ENCODE results near the gene BRD8.
"Not testable (repeated sequence)": the region's sequence is repeated elsewhere in the genome, so short reads cannot be mapped to it uniquely, and the experiment has no call there.

The BRD8 gene

DNA sequence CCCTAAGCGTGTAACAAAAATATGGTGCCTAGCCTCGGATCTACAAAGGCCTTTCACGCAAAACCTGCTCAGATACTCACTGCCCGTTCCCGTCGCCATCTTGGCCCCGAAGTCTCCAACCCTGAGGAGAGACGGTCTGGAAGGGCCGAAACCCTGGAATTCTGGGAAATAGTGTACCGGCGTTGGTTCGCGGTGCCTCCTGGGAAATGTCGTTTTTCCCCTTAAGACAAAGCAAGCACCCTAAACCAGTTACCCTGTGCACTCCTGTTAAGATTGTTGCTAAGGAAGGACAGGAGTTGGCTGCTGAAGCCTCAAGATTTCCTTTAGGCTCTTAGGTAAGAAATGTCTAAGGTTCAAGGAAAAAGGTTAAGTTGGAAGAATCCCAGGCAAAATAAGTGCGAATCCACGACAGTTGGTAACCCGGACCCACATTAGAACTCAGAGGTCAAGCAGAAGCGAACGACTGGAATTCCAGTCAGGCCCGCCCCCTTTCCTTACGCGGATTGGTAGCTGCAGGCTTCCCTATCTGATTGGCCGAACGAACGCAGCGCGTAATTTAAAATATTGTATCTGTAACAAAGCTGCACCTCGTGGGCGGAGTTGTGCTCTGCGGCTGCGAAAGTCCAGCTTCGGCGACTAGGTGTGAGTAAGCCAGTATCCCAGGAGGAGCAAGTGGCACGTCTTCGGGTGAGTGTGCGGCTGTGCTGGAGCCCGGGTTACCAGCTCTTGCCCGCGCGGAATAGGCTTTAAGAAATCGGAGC is at the start of gene BRD8, which contains the start of gene KIF20A:
Gene BRD8 (minus strand): TSS at position 115 of the 761 bp plus-strand sequence. CDS start 16 bp downstream, at position 99.
Gene KIF20A (plus strand): TSS at position 597 of the 761 bp plus-strand sequence. CDS start 569 bp downstream, outside the sequence.
- peak; percentile 71 to 81 for DNase-seq (ENCODE audit: low read depth in 2 of 2, low spot score in 1 of 2)

GRCh38 chr5:138226910-138227309 is 48.5 kb upstream of the BRD8 start:
- no peak for DNase-seq (ENCODE audit: low read depth in 2 of 2, low spot score in 1 of 2)

DNA sequence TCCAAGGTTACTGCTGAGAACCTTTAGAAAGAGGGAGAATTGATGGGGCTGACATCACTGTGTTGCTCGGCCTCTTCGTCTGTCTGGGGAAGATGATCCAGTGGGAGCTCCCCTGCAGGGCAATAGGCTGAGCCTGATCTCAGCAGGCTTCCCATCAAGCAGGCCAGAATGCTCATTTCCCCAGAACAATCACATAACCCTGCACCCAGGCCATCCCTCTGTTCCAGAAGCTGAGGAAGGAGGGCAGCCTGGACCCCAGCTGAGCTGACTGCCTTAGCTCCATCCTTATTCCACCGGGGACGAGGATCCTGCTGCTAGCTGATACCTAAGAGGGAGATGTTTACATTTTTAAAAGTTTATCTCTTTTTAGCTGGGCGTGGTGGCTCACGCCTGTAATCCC is 46.3 kb upstream of the BRD8 start:
- DNase-seq (ENCODE audit: low read depth in 2 of 2, low spot score in 1 of 2), result no peak

DNA sequence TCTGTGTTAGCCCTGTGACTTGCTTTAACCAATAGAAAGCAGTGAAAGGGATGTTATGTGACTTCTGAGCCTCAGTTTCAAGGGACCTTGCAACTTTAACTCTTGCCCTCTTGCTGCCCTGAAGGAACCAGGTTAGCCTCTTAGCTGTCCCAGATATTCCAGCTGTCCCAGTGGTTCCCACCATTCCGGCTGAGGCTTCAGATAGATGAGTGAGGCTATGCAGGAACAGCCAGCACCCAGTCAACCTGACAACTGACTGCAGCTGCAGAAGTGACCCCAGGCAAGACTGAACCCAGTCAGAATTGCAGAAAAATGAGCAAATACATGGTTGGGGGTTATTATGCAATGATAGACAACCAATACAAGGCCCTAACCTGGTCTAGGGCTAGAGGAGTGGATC is 45.1 kb upstream of the BRD8 start:
- no peak for DNase-seq (ENCODE audit: low read depth in 2 of 2, low spot score in 1 of 2)

GRCh38 chr5:138216799-138217198 is 38.4 kb upstream of the BRD8 start:
- no peak for DNase-seq (ENCODE audit: low read depth in 2 of 2, low spot score in 1 of 2)

GRCh38 chr5:138213161-138214029 is 35.0 kb upstream of the BRD8 start, which contains the start of gene CDC23:
TSS of gene CDC23 (minus strand) at chr5:138213323. CDS start at chr5:138213312, 11 bp downstream.
- peak; percentile 74 to 75 for DNase-seq (ENCODE audit: low read depth in 2 of 2, low spot score in 1 of 2)

DNA sequence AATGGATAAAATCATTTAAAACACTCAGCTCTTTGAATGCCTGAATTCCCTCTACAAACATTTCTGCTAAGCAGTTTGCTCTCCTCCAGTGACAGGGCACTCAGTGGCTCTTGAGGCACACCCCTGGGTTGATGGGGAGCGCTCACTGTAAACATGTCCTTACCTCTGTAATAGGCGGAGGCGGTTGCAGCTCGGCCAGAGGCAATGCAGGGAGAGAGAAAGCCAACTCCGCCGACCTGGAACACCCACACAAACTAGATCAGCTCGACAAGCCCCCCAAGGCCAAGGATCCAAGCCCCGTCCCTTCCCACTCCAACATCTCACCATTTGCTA is 34.4 kb upstream of the BRD8 start:
- no peak for DNase-seq (ENCODE audit: low read depth in 2 of 2, low spot score in 1 of 2)

DNA sequence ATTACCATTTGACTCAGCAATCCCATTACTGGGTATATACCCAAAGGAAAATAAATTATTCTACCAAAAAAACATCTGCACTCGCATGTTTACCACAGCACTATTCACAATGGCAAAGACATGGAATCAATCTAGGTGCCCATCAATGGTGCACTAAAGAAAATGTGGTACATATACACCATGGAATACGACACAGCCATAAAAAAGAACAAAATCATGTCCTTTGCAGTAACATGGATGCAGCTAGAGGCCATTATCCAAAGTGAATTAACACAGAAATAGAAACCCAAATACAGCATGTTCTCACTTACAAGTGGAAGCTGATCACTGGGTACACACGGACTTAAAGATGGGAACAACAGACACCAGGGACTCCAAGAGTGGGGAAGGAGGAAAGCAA is 32.6 kb upstream of the BRD8 start:
- no peak for DNase-seq (ENCODE audit: low read depth in 2 of 2, low spot score in 1 of 2)

DNA sequence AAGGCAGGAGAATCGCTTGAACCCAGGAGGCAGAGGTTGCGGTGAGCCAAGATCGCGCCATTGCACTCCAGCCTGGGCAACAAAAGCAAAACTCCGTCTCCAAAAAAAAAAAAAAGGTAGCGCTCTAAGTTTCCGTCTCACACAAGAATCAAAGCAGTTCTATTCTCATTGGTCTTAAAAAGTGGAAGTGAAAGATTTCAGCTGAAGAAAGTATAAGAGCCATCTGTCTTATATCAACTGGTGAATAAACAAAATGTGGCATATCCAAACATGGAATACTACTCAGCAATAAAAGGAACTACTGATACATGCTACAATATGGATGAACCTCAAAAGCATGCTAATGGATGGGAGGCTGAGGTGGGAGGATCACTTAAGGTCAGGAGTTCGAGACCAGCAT is 15.4 kb upstream of the BRD8 start:
- DNase-seq (ENCODE audit: low read depth in 2 of 2, low spot score in 1 of 2), result not testable (repeated sequence)

- no peak for DNase-seq (ENCODE audit: low read depth in 2 of 2, low spot score in 1 of 2)
Observed at GRCh38 chr5:138192826-138193225, 14.4 kb upstream of the BRD8 start.

DNA sequence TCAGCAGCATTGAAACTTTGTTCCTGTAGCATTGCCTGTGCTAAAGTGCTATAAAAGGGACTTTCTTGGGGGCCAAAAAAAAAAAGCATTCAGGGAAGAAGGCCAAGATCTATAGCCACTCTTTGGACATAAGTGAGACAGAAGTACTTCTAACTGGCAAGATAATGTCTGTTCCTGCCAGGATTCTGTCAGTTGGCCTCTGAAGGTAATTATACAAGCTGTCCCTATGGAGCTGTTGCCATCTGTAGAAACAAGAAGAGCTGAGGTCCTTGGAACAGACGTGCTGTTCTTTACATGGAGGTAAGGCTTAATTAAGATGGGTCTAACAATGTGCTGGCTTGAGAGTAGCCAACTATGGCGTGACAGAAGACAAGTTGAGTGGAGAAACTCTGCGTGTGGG is 10.2 kb upstream of the BRD8 start:
- no peak for DNase-seq (ENCODE audit: low read depth in 2 of 2, low spot score in 1 of 2)

GRCh38 chr5:138186002-138186447 is 7.6 kb upstream of the BRD8 start:
- no peak for DNase-seq (ENCODE audit: low read depth in 2 of 2, low spot score in 1 of 2)

DNA sequence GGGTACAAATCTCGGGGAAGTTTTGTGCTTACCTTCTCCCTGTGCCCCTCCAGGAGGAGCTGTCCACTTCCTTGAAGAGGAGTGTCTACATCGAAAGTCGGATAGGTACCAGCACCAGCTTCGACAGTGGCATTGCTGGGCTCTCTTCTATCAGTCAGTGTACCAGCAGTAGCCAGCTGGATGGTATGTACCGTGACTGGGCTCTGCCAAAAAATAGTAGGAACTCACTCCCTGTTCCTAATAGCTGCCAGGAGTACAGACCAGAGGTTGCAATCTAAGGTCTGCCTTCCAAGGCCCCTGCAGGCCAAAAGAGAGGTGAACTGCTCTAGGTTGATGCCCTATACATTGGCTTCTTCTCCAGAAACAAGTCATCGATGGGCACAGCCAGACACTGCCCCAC is 4.4 kb upstream of the BRD8 start:
- DNase-seq (ENCODE audit: low read depth in 2 of 2, low spot score in 1 of 2), result no peak

DNA sequence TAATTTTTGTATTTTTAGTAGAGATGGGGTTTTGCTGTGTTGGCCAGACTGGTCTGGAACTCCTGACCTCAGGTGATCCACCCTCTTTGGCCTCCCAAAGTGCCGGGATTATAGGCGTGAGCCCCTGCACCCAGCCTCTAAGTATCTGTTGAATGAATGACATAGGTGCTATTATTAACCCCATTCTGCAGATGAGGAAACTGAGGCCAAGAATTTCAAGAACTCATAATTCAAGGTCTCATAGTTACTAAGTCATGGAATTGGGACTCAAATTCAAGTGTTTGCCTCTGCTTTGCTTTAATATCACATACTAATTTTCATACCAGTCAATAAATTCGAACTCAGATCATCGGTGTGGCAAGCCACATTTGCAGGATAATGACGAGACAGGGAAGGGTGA is 2.4 kb upstream of the BRD8 start:
- no peak for DNase-seq (ENCODE audit: low read depth in 2 of 2, low spot score in 1 of 2)

- DNase-seq (ENCODE audit: low read depth in 2 of 2, low spot score in 1 of 2), result no peak
Observed at GRCh38 chr5:138180183-138180782, 1.9 kb upstream of the BRD8 start.

- no peak for DNase-seq (ENCODE audit: low read depth in 2 of 2, low spot score in 1 of 2)
Observed at GRCh38 chr5:138179277-138179857, 937 bp upstream of the BRD8 start.

GRCh38 chr5:138177941-138178515 is 402 bp downstream of the BRD8 start:
- no peak for DNase-seq (ENCODE audit: low read depth in 2 of 2, low spot score in 1 of 2)

DNA sequence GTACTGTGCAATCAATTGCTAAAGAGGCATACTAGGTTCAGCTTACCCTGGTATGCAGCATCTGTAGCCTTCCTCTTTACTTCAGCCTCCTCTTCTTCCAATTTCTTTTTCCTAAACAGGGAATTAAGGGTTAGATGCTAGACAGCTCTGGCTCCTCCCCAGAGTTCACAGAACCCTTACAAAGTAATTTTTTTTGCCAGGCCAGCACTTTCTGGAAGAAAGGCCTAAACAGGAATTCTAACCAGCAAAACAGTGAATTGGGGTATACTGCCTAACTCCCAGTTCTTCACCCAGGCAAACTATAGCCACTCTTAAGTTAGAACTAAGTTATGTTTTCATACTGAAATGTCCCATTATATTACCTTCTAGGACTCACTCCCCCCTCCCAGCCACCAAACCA is 8.1 kb downstream of the BRD8 start:
- DNase-seq (ENCODE audit: low read depth in 2 of 2, low spot score in 1 of 2), result no peak

DNA sequence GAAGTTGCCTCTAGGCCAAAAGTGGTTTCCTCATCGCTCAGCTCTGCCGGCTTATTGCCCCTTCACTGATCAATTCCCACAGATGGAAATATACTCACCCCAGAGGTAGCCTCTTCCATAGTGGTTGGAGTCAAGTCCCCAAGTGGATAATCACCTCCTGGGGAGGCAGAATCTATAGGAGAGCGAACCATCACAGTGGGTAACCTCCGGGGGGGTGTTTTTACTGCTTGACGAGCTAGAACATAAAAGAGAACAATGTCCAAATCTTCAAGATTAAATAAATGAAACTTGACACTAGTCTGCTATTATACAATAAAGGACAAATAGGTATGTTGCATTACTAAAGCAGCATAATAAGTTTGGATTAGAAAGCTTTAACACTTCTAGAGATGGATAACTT is 9.3 kb downstream of the BRD8 start:
- DNase-seq (ENCODE audit: low read depth in 2 of 2, low spot score in 1 of 2), result no peak

GRCh38 chr5:138163721-138164120 is 14.7 kb downstream of the BRD8 start:
- DNase-seq (ENCODE audit: low read depth in 2 of 2, low spot score in 1 of 2), result no peak

DNA sequence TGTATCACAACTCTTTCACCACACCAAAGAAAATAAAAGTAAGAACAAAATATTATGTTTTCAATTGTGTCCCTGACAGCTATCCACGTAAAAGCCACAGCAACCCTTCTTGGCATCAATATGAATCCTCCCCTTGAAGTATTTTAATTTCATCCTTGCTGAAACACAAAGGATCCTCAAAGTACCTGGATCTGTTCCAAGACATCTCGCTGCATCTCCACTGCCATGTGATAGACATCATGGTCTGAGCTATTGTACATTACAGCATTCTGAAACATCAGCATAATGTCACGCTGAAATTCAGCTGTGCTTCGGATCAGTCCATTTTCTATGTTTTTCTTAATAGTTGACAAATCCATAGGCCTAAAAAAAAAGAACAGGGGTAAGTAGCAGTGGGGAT is 17.7 kb downstream of the BRD8 start:
- no peak for DNase-seq (ENCODE audit: low read depth in 2 of 2, low spot score in 1 of 2)
